Aortic smooth muscle cell (primary cell): ENCODE results near the gene FGF13. TPM values are rescaled to one million over a fixed set of nuclear protein-coding genes. Genes with fewer than 3 reads are reported as not detected.

Source experiments
- total RNA-seq: library from RNA; depleted of rRNA; stranded (reverse); fragments of >200 nt; gene quantifications from 2 replicates; pipeline ENCODE4 v1.2.3, GENCODE V29; 2014

FGF13 gene
- 0.26 and 0.44 TPM in 2 replicates for total RNA-seq

GRCh38 chrX:138711399-138712347, at the start of gene FGF13:
TSS of gene FGF13 (minus strand) at chrX:138711717. CDS start at chrX:138711003, 714 bp downstream.

